Measurements from ENCODE around the gene CPNE9. TPM values are rescaled to one million over a fixed set of nuclear protein-coding genes. Genes with fewer than 3 reads are reported as not detected.

The CPNE9 gene
- total RNA-seq, 4 donors from 2014 or later: not detected

DNA sequence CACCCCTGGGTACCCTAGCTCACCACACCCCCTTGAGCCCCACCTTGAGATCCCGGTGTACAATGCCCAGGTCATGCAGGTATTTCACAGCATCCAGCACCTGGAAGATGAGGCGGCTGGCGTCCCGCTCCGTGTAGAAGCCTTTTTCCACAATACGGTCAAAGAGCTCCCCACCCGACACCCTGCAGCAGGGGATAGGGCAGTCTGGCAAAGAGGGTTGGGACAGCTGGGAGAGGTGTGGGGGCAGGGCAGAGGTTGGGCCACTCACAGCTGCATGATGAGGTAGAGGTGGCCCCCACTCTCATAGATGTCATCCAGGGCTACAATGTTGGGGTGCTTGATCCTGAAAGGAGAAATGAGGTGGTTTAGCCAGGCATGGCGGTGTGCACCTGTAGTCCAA lies 59.2 kb downstream of the CPNE9 start:
- DNase-seq (ENCODE audit: low spot score) (no peak), ATAC-seq (ENCODE audit: low FRiP score) (no peak)
- TF ChIP-seq, protein P1, sequence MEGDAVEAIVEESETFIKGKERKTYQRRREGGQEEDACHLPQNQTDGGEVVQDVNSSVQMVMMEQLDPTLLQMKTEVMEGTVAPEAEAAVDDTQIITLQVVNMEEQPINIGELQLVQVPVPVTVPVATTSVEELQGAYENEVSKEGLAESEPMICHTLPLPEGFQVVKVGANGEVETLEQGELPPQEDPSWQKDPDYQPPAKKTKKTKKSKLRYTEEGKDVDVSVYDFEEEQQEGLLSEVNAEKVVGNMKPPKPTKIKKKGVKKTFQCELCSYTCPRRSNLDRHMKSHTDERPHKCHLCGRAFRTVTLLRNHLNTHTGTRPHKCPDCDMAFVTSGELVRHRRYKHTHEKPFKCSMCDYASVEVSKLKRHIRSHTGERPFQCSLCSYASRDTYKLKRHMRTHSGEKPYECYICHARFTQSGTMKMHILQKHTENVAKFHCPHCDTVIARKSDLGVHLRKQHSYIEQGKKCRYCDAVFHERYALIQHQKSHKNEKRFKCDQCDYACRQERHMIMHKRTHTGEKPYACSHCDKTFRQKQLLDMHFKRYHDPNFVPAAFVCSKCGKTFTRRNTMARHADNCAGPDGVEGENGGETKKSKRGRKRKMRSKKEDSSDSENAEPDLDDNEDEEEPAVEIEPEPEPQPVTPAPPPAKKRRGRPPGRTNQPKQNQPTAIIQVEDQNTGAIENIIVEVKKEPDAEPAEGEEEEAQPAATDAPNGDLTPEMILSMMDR (IDR thresholded peaks at IDR 0.05): no peak

DNA sequence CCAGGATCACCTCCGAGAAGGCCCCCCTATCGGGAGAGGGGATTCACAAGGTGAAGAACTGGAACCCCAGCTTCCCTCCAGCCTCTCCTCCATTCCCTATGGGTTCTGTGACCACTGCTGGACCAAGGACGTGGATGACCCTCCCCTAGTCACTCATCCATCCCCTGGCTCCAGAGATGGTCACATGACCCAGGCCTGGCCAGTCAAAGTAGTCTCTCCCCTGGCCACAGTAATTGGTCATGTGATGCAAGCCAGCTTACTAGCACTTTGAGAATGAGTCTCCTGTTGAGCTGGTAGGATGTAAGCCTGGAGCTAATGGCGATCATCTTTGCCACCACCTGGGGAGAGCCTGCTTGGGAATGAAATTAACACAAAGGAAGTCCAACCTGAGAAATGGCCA lies 62.2 kb downstream of the CPNE9 start:
- TF ChIP-seq, protein P1 (IDR thresholded peaks at IDR 0.05): no peak
- no peak for ATAC-seq (ENCODE audit: low FRiP score)

DNA sequence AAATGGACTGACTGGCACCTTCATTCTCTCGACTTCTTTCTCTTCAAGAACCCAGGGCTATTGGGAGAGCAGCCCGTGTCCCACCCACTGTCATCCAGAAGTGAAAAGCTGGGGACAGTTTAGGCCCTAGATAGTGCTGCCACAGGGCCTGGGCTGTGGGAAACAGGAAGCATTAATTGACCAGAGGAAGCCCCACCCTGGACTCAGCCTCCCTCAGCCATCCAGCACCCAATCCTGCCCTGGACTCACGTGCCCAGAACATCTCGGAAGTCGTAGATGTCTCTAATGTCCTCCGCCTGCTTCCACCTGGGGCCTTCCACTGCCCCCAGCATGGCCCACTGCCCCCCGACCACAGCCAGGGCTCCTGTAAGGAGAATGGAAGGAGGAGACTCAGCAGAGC lies 63.8 kb downstream of the CPNE9 start:
- no peak for ATAC-seq (ENCODE audit: low FRiP score)
- TF ChIP-seq, protein P1 (IDR thresholded peaks at IDR 0.05): no peak

More for the DNA sequence above, 62.2 kb downstream of the CPNE9 start:
- DNase-seq (ENCODE audit: low spot score): no peak

DNA sequence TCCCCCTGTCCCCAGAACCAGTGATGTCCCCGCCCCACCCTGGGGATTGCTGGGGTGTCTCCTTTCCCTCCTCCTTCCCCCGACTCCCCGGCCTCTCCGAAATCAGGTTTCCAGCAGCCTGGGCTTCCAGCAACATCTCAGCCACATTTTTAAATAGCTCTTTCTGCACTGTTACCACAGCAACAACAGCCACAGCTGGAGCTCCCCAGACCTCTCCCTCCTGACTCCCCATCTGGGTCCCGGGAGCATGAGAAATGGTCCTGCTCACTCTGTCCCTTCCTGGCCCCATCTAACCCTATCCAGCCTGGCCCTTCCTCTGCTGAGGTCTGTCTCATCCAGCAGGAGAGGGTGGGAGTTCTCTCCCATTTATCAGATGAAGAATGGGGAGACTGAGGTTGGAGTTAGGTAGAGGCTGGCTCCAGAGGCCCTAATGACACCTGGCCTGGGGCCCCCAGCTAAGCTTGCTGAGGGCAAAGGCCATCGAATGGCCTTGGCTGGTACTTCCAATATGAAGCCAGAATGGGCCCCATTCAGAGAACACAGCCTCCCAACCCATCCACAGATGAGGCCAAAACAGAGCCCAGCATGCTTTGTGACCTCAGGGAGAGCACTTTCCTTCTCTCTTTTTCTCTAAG lies 64.6 kb downstream of the CPNE9 start:
- DNase-seq (ENCODE audit: low spot score) (no peak), ATAC-seq (ENCODE audit: low FRiP score) (no peak)
- TF ChIP-seq, protein P1 (IDR thresholded peaks at IDR 0.05): no peak

More for the DNA sequence above, 63.8 kb downstream of the CPNE9 start:
- DNase-seq (ENCODE audit: low spot score): no peak

DNA sequence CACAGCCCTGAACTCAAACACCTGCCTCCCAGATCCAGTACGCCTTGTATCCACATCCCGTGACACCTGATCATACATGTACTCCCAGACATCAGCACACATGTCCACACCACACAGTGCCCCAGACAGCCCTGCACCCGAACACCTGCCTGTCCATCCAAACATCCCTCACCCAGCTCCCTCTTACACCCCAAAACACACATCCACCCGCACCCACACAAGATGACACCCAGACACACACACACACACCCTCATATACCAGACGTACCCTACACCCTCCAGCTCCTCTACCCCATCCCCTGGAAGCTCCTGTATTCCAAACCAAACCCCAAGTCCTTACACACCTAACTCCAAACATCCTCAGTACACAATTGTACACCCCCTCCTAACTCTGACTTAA lies 65.4 kb downstream of the CPNE9 start:
- DNase-seq (ENCODE audit: low spot score): no peak
- TF ChIP-seq, protein P1 (IDR thresholded peaks at IDR 0.05): no peak
- ATAC-seq (ENCODE audit: low FRiP score): peak; percentile 2

DNA sequence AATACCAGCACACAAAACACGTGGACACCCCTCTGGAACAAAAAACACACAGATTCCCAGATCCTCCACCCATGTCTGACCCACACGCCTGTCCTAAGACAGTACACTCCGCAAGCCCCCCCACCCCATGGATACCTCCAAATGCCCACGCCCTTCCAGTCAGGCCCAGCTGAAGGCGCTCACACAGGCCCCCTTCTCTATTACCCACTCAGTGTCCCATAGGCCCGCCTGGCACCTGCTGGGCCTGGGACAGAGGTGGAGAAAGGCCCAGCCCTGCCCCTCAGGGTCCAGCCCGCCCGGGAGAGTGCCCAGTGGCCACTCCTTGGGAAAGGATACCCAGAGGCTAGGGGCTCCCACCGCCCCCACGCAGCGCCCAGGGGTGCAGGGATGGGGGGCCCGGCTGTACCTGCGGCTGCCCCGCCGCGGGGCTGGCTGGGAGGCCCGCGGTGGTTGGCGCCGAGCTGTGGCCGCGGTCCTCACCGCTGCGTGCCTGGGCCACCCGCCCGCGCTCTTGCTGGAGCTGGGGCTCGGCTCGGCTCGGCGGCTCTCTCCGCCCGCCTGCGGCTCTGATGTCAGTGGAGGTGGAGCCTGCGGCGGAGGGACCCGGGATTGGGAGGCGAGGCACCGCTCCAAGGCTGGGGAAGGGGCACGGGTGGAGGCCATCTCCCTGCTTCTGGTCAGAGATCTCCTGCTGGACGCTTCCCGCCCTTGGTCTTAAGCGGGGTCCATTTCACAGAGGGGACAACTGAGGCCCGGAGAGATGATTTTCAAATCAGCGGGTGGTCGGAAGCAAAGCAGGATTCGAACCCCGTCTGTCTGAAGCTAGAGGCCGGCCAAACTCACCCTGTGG lies 66.0 kb downstream of the CPNE9 start, which contains the start of gene CAMK1:
CAMK1 (minus strand) TSS at position 522 of the 850 bp plus-strand sequence. CDS start 2,198 bp downstream, outside the sequence.
- TF ChIP-seq, protein P1 (IDR thresholded peaks at IDR 0.05): no peak
- ATAC-seq (ENCODE audit: low FRiP score): peak; percentile 92
- peak; percentile 57 for DNase-seq (ENCODE audit: low spot score)

Measured in omental fat pad (tissue), 4 donors.